GM13977 (cell line): Measurements from ENCODE around the gene FBXO3.

Experiments
- DNase-seq: peaks from one replicate; pipeline ENCODE4 v3.0.0; 2012; ENCODE audit warnings: low spot score
- CTCF ChIP-seq: IDR thresholded peaks from 2 replicates; pipeline ENCODE4 v1.5.1; 2012; ENCODE audit warnings: mild to moderate bottlenecking, control low read depth; ENCODE audit not compliant: insufficient read depth; ENCODE audit errors: extremely low read depth, missing control alignments
- in situ Hi-C: fragments of 300-500 bp; cut with MboI; formaldehyde crosslinking; loops from one replicate; pipeline ENCODE4 v1.12.0; 2022; ENCODE audit warnings: low sequenced_read_pairs, low pct_unique_long_range_greater_than_20kb, mixed read lengths, inconsistent platforms; ENCODE audit not compliant: unreplicated experiment

The FBXO3 gene

GRCh38 chr11:33772870-33773269 lies 1.4 kb downstream of the FBXO3 start:
- in situ Hi-C loops = no loop called here
- no peak for DNase-seq
- no peak for TF ChIP-seq CTCF

- no peak for DNase-seq
- no peak for TF ChIP-seq CTCF
- in situ Hi-C loops = no loop called here
Measured at GRCh38 chr11:33772300-33772699, 2.0 kb downstream of the FBXO3 start.

DNA sequence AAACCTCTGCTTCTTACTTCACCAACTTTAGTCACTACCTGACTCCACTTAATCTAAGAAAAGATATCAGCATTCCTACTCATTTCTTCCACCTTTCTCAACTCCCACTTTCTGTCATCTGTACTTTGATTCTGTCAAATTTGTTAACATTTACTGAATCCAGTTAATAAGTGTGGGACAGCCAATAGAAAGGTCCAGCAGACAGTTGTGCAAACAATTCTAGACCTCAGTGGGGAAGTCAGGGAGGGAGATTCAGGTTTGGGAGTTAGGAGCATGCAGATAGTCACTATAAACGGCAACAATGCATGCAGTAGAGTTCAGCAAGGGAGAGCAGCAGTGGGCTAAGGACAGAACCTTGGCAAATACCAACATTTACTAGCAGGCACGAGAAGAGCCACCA lies 4.1 kb downstream of the FBXO3 start:
- in situ Hi-C loops = no loop called here
- no peak for DNase-seq
- TF ChIP-seq CTCF = no peak

GRCh38 chr11:33769542-33769941 lies 4.8 kb downstream of the FBXO3 start:
- DNase-seq = no peak
- no peak for TF ChIP-seq CTCF
- in situ Hi-C loops = no loop called here

- no peak for DNase-seq
- TF ChIP-seq CTCF = no peak
- in situ Hi-C loops = no loop called here
Measured at GRCh38 chr11:33767624-33768023, 6.7 kb downstream of the FBXO3 start.

DNA sequence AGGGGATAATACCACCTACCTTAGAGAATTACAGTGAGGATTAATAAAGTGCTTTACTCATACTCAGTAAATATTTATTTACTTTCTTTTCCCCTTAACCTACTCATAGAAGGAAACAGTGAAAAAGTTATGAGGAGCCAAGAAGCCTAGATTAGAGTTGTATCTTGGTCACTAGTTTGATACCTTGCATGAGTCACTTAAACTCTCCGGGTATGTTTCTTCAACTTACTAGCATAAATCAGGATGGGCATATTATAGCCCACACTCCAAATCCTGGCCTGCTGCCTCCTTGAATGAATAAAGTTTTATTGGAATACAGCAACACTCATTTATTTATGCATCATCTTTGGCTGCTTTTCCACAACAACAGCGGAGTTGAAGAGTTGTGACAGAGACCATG lies 8.2 kb downstream of the FBXO3 start:
- in situ Hi-C loops = no loop called here
- no peak for DNase-seq
- TF ChIP-seq CTCF = no peak

- peak; percentile 64 for DNase-seq
- TF ChIP-seq CTCF = no peak
- in situ Hi-C loops = no loop called here
Measured at GRCh38 chr11:33761471-33761870, 12.8 kb downstream of the FBXO3 start.
